GM18873 (cell line): ENCODE results near the gene ADAP1.
A peak's percentile ranks its signal among the peaks of the same experiment; 100 is the strongest.
"Not testable (repeated sequence)": the region's sequence is repeated elsewhere in the genome, so short reads cannot be mapped to it uniquely, and the experiment has no call there.

Experiments
- ATAC-seq: cut with Tn5 transposase; IDR thresholded peaks from one replicate; pipeline ENCODE4 v1.9.1; 2021; ENCODE audit warnings: mild to moderate bottlenecking, moderate library complexity, moderate number of reproducible peaks; ENCODE audit not compliant: unreplicated experiment, low FRiP score

The ADAP1 gene

DNA sequence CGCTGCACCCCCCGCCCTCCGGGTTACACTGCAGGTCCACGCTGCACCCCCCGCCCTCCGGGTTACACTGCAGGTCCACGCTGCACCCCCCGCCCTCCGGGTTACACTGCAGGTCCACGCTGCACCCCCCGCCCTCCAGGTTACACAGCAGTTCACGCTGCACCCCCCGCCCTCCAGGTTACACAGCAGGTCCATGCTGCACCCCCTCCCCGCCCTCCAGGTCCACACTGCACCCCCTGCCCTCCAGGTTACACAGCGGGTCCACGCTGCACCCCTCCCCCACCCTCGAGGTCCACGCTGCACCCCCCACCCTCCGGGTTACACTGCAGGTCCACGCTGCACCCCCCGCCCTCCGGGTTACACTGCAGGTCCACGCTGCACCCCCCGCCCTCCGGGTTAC lies 30.4 kb downstream of the ADAP1 start:
- not testable (repeated sequence) for ATAC-seq

DNA sequence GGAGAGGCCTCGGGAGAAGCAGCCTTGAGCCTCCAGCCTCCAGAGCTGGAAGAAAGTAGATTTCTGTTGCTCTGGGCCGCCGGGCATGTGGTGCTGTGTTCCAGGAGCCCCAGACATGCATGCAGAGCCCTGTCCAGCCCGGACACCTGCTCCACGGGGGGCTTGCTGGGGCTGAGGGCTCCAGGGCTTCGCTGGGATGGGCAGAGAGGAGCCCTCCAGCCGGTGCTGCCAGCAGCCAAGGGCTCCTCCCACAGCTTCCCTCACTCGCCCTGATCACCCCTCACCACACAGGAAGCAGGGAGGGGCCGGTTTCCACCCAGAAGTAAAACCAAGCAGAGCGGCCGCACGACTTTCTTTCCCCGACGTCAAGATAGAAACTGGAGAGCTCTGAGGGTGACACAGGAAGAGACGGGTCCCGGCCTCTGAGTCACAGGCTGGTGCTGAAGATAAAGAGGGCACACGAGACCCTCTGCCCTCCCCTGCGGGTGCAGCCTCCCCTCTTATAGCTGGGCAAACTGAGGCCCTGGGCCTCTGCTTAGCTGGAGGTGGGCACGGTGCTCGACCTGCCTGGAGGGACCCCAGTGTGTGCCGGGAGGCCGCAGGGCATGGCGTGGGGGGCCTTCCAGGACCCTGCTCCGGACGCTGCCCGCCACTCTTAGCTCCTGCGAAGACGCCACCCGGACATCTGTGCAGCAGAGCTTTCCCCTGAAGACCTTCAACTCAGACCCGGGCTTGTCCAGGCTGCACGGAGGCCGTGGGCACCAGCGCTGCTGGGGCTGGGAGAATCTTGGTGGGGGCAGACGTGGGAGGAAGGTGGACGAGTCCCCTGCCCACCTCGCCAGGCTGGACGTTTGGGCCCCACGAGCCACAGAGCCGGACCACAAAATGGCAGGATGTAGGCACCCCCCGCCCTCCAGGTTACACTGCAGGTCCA lies 31.1 kb downstream of the ADAP1 start:
- peak; percentile 71 for ATAC-seq

DNA sequence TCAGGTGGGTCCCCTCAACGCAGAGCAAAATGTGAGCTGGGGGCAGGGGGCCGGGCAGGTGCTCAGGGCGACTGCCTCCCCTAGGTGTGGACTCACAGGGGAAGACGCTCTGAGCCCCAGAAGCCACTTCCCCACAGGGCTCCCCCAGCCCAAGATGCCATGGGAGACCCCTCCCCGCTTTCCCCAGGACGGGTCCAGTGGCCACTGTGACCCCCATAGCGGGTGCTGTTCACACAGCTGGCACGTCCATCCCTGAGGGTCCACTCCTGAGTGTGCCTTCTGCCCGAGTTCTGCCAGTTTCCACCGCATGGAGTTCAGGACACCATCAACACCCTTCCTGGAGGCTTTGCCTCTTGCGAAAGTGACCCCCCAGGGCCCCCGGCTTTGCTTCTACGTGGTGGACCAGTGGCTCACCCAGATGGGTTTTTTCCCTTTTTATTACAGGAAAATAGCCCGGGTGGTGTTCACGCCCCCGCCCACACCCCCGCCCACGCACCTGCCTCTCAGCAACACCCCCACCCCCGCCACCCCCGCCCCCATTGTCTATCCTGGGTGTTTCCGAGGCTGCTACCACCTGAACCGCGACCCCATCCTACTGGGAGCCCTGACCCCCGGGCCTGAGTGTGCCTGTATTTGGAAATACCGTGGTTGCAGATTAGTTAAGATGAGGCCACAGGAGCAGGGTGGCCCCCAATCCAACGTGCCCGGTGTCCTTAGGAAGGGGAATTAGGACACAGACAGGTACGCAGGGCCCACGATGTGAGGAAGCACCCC lies 32.0 kb downstream of the ADAP1 start:
- ATAC-seq, result peak; percentile 1

DNA sequence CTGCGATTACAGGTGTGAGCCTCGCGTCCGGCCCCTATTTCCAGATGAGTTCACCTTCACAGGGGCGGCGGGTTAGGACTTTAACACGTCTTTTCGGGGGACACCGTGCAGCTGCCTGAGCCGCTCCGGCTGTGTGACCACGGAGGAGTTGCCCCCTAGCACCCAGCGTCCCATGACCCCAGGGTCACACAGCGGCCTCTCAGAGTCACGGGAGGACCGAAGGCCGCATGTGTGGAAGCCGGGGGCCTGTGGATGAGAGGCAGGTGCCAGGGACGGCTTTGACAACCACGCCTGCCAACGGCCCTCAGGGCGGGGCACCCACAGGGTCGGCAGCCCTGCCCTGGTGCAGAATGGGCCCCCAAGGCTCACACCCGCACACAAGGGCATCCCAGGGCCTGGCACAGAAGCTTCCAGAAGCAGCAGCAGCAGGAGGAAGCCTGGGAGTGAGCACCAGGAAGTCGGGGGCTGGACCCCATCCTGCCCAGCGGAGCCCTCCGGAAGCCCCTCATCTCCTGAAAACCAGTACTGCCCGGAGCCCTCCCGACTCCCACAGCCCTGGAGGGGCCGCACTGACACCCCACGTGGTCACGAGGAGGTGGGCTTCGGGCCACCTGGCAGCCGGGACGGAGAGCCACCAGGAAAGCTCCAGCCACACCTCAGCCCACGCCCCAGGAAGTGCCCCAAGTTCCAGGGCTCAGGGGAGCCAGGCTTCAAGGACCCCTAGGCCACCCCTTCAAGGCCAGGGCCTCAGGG lies 32.7 kb downstream of the ADAP1 start:
- ATAC-seq, result no peak

DNA sequence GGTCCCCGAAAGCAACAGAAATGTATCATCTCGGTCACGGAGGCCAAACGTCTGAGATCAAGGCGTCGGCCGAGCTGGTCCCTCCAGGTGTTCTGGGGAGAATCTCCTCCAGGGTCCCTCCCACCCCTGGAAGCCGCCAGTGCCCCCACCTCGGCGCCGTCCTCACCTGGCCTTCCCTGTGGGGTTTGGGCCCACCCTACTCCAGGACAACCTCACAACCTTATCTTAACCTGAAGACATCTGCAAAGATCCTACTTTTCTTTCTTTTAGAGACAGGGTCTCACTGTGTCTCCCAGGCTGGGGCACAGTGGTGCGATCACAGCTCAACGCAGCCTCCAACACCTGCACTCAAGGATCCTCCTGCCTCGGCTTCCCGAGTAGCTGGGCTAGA lies 33.4 kb downstream of the ADAP1 start:
- no peak for ATAC-seq

DNA sequence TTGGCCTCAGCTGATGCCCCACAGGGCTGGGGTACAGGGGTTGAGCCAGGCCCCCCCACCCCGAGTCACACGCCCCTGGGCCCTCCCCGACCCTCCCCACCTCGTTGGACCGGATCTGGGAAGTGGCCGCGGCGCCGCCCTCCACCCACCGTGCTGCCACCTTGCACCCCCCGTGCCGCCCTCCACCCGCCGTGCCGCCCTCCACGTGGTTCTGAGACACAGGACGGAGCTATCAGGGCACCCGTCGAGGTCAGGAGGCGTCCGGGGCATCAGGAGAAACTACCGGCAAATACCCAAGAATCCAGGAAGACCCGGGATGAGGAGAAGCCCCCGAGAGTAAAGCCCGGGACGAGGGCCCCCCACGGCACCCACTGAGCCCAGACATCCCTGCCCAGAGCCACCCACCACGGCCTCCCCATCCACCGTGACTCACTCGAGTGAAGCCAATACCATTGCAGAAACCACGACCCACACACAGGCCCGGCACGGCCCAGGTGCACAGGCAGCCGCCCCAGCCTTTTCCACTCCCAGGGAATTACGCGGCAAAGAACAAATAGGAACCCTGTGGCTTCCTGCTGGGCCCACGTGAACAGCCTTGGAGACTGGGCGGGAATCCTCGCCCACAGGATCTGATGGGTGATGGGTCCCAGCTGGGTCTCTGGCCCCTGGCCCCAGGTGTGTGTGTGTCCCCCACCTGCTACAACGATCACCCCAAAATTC lies 34.0 kb downstream of the ADAP1 start:
- ATAC-seq, result no peak

DNA sequence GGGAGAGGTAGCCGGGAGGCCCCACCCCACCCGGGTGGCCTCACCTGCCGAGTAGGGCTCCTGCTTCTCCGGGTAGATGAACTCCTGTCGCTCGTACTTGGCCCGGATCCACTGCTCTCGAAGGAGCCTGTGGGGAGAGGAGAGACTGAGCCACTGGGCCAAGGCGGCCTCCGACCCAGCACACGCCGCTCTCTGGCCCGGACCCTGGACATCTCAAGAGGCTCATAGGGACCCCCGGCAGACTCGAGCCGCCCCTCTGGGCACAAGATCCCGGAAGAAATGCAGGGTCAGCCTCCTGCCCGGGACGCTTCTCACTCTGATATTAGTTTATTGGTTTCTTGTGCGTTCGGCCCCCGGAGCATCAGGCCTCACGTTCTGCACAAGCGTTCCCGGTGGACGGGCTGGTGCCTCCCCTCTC lies 34.5 kb downstream of the ADAP1 start:
- no peak for ATAC-seq

DNA sequence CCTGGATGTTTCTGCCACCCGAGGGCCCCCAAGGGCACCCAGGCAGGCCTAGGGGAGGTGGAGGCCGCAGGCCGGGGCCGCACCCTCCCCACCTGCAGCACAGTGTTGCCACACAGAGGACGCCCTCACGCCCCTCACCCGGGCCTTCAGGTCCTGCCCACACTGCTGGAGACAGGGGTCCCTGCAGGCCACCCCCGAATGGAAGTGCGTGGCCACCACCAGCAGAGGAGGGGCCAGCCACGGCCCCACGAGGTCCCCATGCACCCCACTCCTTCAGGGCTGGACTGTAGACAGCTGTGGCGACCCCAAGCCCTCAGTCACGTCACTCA lies 35.4 kb downstream of the ADAP1 start:
- ATAC-seq, result no peak

DNA sequence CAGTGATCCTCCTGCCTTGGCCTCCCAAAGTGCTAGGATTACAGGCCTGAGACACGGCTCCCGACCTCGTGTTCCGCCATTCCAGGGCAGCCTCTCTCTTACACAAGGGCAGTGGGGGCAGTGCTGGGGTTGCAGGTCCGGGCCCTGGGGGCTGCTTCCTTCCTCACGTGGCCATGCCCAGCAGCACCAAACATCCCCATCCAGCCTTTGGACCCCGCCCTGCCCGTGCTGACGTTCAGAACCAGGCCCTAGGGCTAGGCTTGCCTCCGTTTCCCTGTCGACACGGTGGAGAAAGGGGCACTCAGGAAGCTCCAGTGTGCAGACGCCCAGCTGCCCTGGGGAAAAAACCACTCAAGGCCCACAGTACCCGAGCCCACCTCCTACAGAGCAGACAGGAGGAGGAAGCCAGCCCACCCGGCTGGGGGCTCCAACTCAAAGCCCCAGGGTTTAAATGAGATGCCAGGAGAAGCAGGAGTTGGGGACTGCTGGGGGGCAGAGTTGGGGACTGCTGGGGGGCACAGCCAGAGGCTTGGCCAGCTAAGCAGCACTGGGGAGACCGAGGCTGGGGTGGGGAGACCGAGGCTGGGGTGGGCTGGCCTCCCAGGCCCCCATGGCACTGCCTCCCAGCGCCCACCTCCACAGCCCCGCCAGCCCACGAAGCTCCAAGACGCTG lies 35.9 kb downstream of the ADAP1 start:
- ATAC-seq, result no peak

DNA sequence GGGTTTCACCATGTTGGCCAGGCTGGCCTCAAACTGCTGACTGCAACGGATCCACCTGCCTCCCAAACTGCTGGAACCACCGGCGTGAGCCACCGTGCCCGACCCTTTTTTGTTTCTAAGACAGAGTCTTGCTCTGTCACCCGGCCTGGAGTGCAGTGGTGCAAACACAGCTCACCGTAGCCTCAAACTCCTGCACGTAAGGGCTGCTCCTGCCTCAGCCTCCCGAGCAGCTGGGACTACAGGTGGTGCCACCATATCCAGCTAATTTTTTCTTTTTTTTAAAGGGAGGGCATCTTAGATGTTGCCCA lies 36.4 kb downstream of the ADAP1 start:
- ATAC-seq, result no peak

DNA sequence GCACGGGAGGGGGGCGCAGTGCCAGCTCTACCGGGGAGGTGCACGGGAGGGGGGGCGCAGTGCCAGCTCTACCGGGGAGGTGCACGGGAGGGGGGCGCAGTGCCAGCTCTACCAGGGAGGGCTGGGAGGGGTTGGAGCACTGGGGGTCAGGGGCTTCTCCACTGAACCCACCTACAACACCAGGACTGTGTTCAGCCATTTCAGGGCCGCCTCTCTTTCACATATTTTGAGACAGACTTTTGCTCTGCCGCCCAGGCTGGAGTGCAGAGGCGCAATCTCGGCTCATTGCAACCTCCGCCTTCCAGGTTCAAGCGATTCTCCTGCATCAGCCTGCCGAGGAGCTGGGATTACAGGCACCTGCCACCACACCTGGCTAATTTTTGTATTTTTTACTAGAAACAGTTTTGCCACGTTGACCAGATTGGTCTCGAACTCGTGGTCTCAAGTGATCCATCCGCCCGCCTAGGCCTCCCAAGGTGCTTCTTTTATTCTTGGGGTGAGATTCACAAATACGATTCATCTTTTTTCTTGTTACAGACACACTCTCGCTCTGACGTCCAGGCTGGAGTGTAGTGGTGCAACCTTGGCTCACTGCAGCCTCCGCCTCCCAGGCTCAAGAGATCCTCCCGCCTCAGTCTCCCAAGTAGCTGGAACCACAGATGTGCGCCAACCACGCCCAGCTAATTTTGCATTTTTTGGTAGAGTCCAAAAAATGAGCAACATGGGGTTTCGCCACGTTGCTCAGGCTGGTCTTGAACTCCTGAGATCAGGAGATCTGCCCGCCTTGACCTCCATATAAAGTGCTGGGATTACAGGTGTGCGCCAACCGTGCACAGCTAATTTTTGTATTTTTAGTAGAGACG lies 37.0 kb downstream of the ADAP1 start:
- no peak for ATAC-seq

DNA sequence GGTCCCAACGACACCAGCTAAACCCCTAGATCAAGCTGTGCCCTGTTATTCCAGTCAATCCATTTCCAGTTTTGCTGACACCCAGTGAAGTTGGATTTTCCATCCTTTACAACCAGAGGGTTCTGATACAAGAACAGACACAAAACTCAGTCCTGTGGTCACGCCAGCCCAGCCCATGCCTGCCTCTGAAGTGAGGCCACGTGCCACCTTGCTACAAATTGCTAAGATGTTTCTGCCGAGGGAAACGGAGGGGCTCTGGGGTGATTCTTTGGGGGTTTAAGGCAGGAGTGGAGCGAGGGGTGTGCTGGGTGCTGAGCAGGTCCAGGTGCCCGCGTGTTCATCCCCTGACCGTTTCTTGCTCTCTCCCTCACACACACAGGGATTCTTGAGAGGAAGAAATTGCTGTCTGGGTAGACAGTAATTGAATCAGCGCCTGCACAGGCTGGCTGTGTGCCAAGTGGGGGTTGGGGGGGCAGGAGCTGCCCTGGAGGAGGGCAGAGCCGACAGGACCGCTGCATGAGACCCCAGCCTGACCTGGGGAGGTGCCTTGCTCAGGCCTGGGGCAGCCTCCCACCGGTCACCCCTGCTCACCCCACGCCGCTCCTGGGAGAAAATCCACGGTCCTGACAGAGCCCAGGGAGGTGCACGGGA lies 38.1 kb downstream of the ADAP1 start:
- no peak for ATAC-seq

DNA sequence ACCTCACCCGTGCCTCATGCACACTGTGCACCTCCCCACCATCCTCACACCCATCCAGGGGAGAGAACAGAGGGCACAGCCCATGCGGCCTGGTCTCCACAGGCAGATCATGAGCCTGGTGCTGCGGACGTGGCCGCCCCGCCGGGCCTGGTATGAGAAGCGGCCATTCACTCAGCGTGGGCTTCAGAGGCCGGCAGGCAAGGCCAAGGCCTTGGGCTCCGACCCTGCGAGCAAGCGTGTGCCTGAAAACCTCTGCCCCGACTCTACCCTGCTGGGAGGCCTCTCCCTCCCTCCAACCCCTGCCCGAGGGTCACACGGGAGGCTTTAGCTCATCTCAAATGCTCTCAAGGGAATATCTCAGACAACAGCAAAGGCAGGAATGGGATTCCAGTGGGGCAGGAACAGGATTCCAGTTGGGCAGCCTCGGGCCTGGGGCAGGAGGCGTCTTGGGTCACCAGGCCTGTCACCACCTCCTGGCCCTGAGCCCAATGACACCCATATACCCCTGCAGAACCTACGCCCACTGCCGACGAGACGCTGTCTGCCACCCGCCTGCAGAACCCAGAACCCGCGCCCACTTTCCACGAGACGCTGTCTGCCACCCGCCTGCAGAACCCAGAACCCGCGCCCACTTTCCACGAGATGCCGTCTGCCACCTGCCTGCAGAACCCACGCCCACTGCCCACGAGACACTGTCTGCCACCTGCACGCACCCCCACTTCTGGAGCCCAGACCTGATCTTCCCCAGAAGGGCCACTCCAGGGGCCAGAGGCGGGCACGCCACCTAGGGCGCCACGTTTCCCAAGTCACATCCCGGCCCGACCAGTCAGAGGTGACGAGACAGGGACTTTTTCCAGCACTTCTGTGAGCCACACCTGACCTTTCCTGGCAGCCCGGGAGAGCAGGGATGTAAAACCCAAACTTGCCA lies 38.9 kb downstream of the ADAP1 start:
- no peak for ATAC-seq

DNA sequence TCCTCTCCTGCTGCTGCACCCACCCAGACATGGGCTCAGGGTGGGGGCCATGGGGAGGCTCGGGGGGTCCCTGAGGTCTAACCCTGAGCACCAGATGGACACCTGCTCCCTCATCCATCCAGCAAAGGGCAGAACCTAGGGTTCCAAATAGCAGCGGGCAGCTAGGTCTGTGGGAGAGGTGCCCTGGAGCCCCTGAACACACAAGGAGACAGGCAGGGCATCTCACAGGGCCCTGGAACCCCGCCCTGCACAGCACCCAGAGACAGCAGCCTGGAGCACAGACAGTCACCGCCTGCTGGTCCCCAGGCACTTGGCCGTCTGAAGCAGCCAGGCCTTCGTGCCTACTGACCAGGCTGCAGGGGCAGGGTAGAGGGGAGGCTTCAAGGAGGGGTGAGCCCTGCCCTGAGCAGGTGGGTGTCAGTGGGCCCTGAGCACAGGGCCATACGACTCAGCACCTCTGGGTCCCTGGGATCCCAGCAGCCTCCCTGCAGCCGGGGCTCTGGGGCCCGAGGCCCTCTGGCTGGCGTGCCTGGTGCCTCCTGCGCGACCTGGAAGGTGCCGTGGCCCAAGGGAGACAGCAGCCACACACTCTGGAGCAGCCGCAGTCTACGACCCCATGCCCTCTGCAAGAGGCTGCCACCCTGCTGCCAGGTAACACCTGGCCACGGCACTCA lies 39.8 kb downstream of the ADAP1 start:
- ATAC-seq, result no peak

DNA sequence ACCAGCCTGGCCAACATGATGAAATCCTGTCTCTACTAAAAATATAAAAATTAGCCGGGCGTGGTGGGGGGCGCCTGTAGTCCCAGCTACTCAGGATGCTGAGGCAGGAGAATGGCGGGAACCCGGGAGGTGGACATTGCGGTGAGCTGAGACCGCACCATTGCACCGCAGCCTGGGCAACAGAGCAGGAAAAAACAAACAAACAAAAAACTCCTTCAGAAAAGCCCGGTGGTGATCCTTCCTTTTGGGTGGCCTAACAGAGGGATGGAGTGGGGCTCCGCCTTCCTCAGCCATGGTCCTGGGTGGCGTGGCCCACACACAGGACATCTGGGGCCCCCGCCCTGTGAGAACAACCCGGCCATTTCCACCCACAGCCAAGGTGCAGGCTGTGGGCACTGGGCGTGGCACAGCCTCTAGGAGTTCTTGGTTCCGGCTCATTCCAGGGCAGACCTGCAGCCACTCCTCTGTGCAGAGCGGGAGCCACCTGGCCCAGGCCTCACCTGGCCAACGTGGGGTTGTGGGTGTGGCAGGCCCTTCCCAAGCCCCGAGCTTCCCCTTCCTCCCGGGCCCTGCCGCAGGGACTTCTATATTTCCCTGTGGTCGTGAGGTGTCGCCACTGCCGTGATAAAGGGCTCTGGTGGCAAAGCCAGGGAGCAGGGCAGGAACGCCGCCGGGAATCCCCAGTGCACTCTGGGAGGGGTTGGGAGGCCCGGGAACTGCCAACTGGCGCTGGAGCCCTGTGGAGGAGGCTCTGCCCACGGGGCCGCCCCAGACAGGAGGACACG lies 40.6 kb downstream of the ADAP1 start:
- ATAC-seq, result no peak

DNA sequence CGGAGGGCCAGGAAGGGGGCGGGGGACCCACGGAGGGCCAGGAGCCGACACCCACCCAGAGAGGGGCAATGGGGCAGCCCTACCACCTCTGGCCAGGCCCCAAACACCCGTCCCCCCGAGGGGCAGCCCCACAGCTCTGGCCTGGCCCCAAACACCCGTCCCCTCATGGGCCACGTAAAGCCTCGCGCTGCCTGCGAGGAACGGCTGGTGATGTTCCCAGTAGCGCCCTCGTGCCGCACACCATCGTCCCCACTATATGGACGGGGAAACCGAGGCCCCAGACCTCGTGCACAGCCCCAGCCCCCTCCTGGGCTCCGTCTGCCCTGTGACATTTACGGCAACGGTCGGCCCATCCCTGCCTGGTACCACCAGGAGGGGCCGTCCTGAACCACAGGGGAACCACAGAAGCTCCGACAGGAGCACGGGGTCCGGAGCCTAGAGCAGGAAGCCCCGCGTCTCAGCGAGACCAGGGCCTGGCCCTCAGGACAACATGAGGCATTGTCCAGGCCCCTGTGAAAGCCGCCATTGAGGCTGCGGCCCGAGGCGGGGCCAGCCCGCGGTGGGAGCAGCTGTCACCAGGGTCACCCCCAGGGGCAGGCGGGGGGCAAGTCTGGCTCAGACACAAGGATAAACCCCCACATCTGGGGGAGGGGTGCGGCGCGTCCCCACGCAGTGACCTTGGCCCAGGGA lies 42.5 kb downstream of the ADAP1 start:
- ATAC-seq, result no peak
